Suprapubic skin (tissue), 4 donors: Measurements from ENCODE around the gene WIPF3.

Experiments
- CTCF ChIP-seq, 2 donors: fragments of 200-600 bp in 1 of 2; fragments of 450-650 bp in 1 of 2; sonication (generic) in 1 of 2; IDR thresholded peaks; one replicate each; pipeline ENCODE4 v1.5.1; 2016 to 2019; ENCODE audit warnings: antibody characterized with exemption in 2 of 2, mild to moderate bottlenecking in 1 of 2, moderate library complexity in 1 of 2
- EP300 ChIP-seq: sonication (generic); formaldehyde crosslinking; IDR thresholded peaks from one replicate; pipeline ENCODE4 v1.6.1; 2017; ENCODE audit warnings: antibody characterized with exemption
- POLR2A ChIP-seq, 2 donors: fragments of 450-650 bp; IDR thresholded peaks; one replicate each; pipeline ENCODE4 v1.6.1; 2017; ENCODE audit warnings: antibody characterized with exemption in 2 of 2, mild to moderate bottlenecking in 2 of 2, moderate library complexity in 2 of 2
- POLR2AphosphoS5 ChIP-seq, 3 donors: sonication (generic); formaldehyde crosslinking; IDR thresholded peaks; one replicate each; pipeline ENCODE4 v1.6.1; 2017; ENCODE audit warnings: antibody characterized with exemption in 3 of 3

GRCh38 chr7:29857654-29858053 is 51.3 kb downstream of the WIPF3 start:
- TF ChIP-seq CTCF (IDR thresholded peaks at IDR 0.05) (no peak), EP300 (no peak), POLR2A (IDR thresholded peaks at IDR 0.05) (no peak), POLR2AphosphoS5 (IDR thresholded peaks at IDR 0.05) (no peak)
